GM15510 (cell line): ENCODE data around the gene SH3BGR.

Experiments
- POLR2A ChIP-seq: IDR thresholded peaks from 3 replicates; pipeline ENCODE4 v1.6.1; 2011; ENCODE audit warnings: borderline replicate concordance; ENCODE audit not compliant: insufficient read length; ENCODE audit errors: extremely low read depth

SH3BGR gene

GRCh38 chr21:39523915-39524314 lies 72.1 kb downstream of the SH3BGR start:
- TF ChIP-seq POLR2A, result no peak

- TF ChIP-seq POLR2A, result no peak
Observed at GRCh38 chr21:39525129-39525528, 73.4 kb downstream of the SH3BGR start.

GRCh38 chr21:39525601-39526000 lies 73.8 kb downstream of the SH3BGR start:
- TF ChIP-seq POLR2A, result no peak

GRCh38 chr21:39527067-39527595 lies 75.4 kb downstream of the SH3BGR start:
- no peak for TF ChIP-seq POLR2A

- no peak for TF ChIP-seq POLR2A
Observed at GRCh38 chr21:39527664-39528381, 76.1 kb downstream of the SH3BGR start.

- TF ChIP-seq POLR2A, result no peak
Observed at GRCh38 chr21:39529026-39529425, 77.3 kb downstream of the SH3BGR start.

- no peak for TF ChIP-seq POLR2A
Observed at GRCh38 chr21:39531064-39531463, 79.3 kb downstream of the SH3BGR start.

GRCh38 chr21:39531840-39532239 lies 80.1 kb downstream of the SH3BGR start:
- no peak for TF ChIP-seq POLR2A

GRCh38 chr21:39533545-39534380 lies 82.0 kb downstream of the SH3BGR start:
- TF ChIP-seq POLR2A, result no peak

- no peak for TF ChIP-seq POLR2A
Observed at GRCh38 chr21:39535646-39536437, 84.1 kb downstream of the SH3BGR start.

- no peak for TF ChIP-seq POLR2A
Observed at GRCh38 chr21:39536835-39537234, 85.1 kb downstream of the SH3BGR start.

GRCh38 chr21:39537571-39537970 lies 85.8 kb downstream of the SH3BGR start:
- no peak for TF ChIP-seq POLR2A

- TF ChIP-seq POLR2A, result no peak
Observed at GRCh38 chr21:39538453-39539042, 86.8 kb downstream of the SH3BGR start.

GRCh38 chr21:39542736-39543135 lies 91.0 kb downstream of the SH3BGR start:
- no peak for TF ChIP-seq POLR2A

GRCh38 chr21:39546522-39546921 lies 94.8 kb downstream of the SH3BGR start:
- no peak for TF ChIP-seq POLR2A

- TF ChIP-seq POLR2A, result no peak
Observed at GRCh38 chr21:39552856-39553255, 101.1 kb downstream of the SH3BGR start.

GRCh38 chr21:39553331-39553730 lies 101.6 kb downstream of the SH3BGR start:
- TF ChIP-seq POLR2A, result no peak
